Thymus (tissue), 14 donors: Measurements from ENCODE around the gene HMX1. TPM values are rescaled to one million over a fixed set of nuclear protein-coding genes. Genes with fewer than 3 reads are reported as not detected.
A peak's percentile ranks its signal among the peaks of the same experiment; 100 is the strongest.

Source experiments
- DNase-seq, 9 donors: peaks; one replicate each; pipeline ENCODE4 v3.0.0-alpha.2; 2013; ENCODE audit warnings: low spot score in 9 of 9, low read depth in 6 of 9, missing footprints in 1 of 9
- H3K27ac ChIP-seq, 2 donors: one replicate each; pipeline ENCODE4 v1.5.1; 2013; ENCODE audit warnings: control low read depth in 1 of 2, low read depth in 1 of 2, low read length in 1 of 2, mild to moderate bottlenecking in 1 of 2, moderate library complexity in 1 of 2
- H3K27me3 ChIP-seq, 2 donors: one replicate each; pipeline ENCODE4 v1.5.1; 2013; ENCODE audit warnings: low read length in 1 of 2; ENCODE audit not compliant: control insufficient read depth in 2 of 2, insufficient read depth in 1 of 2
- H3K36me3 ChIP-seq, 2 donors: one replicate each; pipeline ENCODE4 v1.5.1; 2013; ENCODE audit warnings: low read length in 1 of 2, mild to moderate bottlenecking in 1 of 2, moderate library complexity in 1 of 2; ENCODE audit not compliant: control insufficient read depth in 2 of 2, insufficient read depth in 2 of 2
- H3K4me1 ChIP-seq, 2 donors: one replicate each; pipeline ENCODE4 v1.5.1; 2013; ENCODE audit warnings: low read length in 2 of 2; ENCODE audit not compliant: control insufficient read depth in 2 of 2, insufficient read depth in 2 of 2
- H3K4me3 ChIP-seq, 2 donors: one replicate each; pipeline ENCODE4 v1.5.1; 2013; ENCODE audit warnings: low read length in 2 of 2, control low read depth in 1 of 2, mild to moderate bottlenecking in 1 of 2
- H3K9me3 ChIP-seq, 2 donors: one replicate each; pipeline ENCODE4 v1.5.1; 2013; ENCODE audit warnings: low read length in 1 of 2, mild to moderate bottlenecking in 1 of 2; ENCODE audit not compliant: control insufficient read depth in 2 of 2, insufficient read depth in 1 of 2
- WGBS: extraction: QIAGEN DNeasy Blood & Tissue Kit; methylation state at CpG from one replicate; pipeline ENCODE4 v1.1.7; 2013; 5-methylcytosine and 5-hydroxymethylcytosine counted together
- long read RNA-seq, 10 donors: transcript quantifications; one replicate each; lab custom pipeline, GENCODE V29; 2026
- polyA plus RNA-seq: library from polyadenylated mRNA; stranded (reverse); fragments of 200-250 nt; gene quantifications from one replicate; pipeline ENCODE4 v1.2.3, GENCODE V29; 2013
- total RNA-seq: library from RNA; stranded (reverse); fragments of 120-200 nt; gene quantifications from one replicate; pipeline ENCODE4 v1.2.4, GENCODE V29; 2013
- donor health status: healthy.

HMX1 gene
- total RNA-seq (not detected), polyA plus RNA-seq (0.05 TPM)
- long read RNA-seq, donor 1: 0 reads
- long read RNA-seq, donor 2: 0 reads
- long read RNA-seq, donor 3: 0 reads
- long read RNA-seq, donor 4: 0 reads
- long read RNA-seq, donor 5: 0 reads
- long read RNA-seq, donor 6: 0 reads
- long read RNA-seq, donor 7: 0 reads
- long read RNA-seq, donor 8: 0 reads
- long read RNA-seq, donor 9: 0 reads
- long read RNA-seq, donor 10: 0 reads

DNA sequence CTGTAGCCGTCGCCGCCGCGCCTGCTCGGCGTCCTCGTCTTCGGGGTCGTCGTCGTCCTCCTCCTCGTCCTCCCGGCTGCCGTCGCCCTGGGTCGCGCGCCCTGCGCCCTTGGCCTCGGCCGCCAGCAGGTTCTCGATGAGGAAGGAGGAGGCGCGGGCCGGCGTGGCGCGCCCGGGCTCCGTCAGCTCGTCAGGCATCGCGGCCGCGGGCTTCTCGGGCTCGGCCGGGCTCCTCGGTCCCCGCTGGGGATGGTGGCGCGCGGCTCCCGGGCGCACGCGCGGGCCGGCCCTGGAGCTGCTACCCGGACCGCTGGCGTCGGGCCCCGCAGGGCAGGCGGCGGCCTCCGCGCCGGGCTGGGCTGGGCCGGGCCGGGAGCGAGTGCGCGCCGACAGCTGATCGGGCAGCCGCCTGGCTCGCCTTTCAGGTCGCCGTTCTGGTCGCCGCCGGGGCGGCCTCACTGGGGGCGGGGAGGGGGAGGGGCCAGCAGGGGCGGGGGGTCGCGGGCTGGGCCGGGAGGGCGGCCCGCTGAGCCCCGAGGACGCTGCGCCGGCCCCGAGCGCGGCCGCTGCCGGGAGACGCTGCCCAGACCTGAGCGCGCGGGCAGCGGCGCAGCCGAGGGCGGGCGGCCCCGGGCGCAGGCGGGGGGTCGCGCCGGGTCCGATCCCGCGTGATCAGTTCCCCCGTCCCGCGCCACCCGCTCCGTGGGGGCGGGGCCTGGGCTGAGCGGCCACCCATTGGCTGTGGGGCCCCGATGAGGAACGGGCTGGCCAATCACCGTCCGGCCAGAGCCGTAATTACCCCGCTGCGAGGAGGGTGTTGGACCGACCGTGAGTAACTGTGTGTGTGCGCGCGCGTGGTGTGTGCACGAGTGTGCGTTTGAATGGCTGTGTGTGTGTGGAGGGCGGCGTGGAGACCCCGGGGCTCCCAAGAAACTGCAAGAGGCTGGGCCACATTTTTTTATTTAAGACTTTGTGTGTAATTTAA is at the start of gene HMX1:
TSS of gene HMX1 (minus strand) at position 423 of the 985 bp plus-strand sequence. CDS start at position 198, 225 bp downstream.
- WGBS: 2% methylated on average over 134 of the region's 134 CpGs
- no peaks in the 10 kb centered on the region for H3K4me1 ChIP-seq
- peaks cover 89 to 91% of the 10 kb centered on the region in 2 donors for H3K27me3 ChIP-seq
- H3K9me3 ChIP-seq: peaks cover 0 to 1% of the 10 kb centered on the region in 2 donors
- no peak within 1 kb of the TSS for H3K27ac ChIP-seq
- H3K4me3 ChIP-seq: no peak within 1 kb of the TSS
- no peaks in the 10 kb centered on the region for H3K36me3 ChIP-seq
- DNase-seq: no peak

DNA sequence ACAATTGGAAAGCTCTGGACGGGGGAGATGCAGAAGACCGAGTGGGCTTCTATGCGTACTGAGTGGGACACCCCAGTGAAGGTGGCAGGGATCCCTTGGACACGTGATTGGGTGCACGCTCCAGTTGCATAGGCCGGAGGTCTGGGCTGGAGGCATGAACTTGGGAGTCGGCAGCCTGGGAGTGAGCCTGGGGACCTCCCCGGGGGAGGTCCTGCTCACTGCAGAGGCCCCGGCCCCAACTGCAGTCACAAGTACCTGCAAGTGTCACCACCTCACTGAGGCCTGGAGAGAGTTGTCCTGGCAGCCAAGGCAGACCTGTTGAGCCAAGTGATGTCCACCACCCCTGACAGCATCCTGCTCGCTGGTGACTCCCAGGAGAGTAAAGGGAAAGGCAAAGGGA is 49.3 kb upstream of the HMX1 start:
- WGBS: 80% methylated on average over 10 of the region's 10 CpGs
- DNase-seq: no peak

DNA sequence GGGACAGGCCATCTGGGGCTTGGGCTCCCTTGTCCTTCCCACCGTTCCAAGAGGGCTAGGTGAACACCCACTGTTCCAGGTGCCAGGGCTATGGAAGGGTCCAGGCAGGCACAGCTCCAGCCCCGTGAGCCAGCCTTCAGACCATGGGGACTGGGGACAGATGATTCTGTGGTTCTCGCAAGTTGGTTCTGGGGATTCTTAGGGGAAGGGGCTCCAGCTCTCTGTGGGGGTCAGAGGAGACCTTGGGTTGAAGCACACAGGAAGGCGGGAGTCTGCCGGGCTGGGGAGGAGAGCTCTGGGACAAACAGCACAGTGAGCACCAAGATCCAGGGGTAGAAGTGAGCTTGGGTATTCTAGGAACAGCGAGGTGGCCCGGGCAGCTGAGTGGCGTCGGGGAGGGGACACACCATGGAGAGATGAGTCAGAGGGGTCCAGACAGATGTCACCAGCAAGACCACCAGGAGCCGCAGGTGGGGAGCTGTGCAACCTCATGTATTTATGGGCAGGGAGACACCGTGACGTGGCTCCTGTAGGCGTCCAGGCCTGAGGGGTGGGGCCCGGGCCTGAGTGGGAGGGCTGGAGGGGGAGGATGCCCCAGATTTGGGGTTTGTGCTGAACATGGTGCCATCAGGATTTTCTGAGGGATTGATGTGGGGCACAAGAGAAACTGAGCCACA is 48.8 kb upstream of the HMX1 start:
- Histone ChIP-seq H3K9me3 (no peaks in the 10 kb centered on the region), H3K27me3 (no peaks in the 10 kb centered on the region), H3K27ac (no peak overlapping the region), H3K4me3 (no peak overlapping the region), H3K36me3 (no peaks in the 10 kb centered on the region), H3K4me1 (no peaks in the 10 kb centered on the region)
- 86% methylated on average over 14 of the region's 14 CpGs for WGBS
- no peak for DNase-seq

More for the DNA sequence above, 49.3 kb upstream of the HMX1 start:
- Histone ChIP-seq H3K9me3 (no peaks in the 10 kb centered on the region), H3K36me3 (no peaks in the 10 kb centered on the region), H3K4me3 (no peak overlapping the region), H3K4me1 (no peaks in the 10 kb centered on the region), H3K27me3 (no peaks in the 10 kb centered on the region), H3K27ac (no peak overlapping the region)

DNA sequence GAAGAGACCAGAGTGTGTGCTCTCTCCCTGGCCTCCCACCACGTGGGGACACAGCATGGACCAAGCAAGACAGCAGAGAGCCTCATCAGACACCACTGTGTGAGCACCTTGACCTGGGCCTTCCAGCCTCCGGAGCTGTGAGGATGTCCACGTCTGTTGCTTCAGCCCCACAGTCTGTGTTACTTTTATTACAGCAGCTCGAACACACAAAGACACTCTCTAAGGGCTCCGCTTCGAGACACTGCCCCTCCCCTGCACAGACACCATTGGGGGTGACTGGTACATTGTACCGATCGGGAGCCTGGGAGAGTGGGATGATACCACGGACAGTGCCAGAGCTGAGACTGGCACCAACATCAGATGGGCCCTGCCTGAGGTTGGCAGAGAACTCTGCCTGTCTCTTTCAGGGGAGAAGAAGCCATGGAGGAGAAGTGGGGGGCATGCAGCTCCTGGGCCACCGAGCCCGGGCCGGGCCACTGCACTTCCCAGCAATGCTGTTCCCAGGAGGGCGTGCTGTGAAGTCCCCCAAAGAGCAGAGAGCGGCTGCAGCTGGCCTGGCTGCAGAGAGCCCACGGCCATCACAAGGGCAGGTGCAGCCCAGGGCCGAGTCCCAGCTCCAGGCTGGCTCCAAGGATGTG is 48.1 kb upstream of the HMX1 start:
- H3K27me3 ChIP-seq: no peaks in the 10 kb centered on the region
- H3K27ac ChIP-seq: no peak overlapping the region
- H3K4me1 ChIP-seq: no peaks in the 10 kb centered on the region
- H3K36me3 ChIP-seq: no peaks in the 10 kb centered on the region
- H3K4me3 ChIP-seq: no peak overlapping the region
- WGBS: 81% methylated on average over 16 of the region's 16 CpGs
- DNase-seq: no peak
- no peaks in the 10 kb centered on the region for H3K9me3 ChIP-seq

DNA sequence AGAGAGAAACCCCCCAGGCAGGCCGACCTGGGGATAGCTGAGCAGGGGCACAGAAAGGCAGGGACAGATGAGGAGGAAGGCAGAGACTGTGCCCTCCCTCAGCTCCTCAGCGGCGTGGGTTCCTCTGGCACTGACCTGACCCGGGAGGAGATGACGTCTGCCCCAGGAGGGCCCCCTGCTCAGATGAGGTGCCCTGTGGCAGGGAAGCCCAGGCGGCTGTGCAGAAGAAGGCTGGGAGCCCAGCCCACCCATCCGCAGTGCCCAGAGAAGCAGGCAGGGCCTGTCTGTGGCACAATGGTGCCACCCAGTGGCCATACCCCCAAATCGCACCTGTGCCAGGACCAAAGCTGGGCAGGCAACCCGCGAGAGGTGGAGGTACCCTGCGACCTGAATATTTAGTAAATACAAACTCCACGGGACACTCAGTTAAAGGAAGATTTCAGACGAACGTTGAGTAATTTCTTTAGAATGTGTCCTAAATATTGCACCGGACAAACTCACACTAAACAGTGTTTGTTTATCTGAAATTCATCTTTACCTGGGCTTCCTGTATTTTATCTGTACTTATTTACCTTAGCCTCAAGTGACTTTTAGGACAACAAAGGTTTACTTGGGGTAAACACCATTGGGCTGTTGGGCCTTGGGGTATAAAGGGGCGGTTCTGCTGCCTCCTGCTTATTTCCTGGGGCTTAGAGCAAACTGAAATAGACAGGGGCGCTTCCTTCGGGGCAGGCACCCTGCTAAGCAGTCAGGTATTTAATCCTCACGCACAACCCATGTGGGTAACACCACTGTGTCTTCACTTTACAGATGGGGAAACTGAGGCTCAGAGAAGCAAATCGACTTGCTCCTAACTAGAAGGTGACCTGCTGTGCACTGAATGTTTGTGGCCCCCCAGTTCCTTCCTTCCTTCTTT is 46.5 kb upstream of the HMX1 start:
- Histone ChIP-seq H3K36me3 (no peaks in the 10 kb centered on the region), H3K27ac (no peak overlapping the region), H3K4me3 (no peak overlapping the region), H3K4me1 (no peaks in the 10 kb centered on the region), H3K27me3 (no peaks in the 10 kb centered on the region), H3K9me3 (no peaks in the 10 kb centered on the region)
- peak in 8 of 9 donors; percentile 10 to 65 (median 36) for DNase-seq
- WGBS: 16% methylated on average over 20 of the region's 20 CpGs

DNA sequence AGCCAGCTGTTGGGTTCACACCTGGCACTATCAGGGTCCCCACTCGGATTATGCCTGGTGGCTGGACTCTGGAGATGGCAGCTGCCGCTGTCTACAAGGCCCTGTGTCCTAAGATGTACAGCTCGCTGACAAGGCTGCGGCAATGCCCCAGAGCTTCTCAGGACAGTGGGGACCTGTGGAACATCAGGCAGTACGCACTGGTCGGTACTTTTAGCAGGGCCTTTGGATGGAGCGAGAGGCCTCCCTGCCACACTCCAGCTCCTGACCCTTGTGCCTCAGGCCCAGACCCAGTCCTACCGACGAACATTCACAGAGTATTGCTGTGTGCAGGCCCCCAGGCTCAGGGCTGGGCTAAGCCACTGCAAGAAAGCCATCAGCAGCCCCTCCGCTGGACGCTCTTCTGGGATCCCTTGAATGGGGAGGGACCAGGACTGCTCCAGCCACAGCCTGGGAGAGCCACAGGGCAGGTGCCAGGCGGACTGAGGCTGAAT is 45.7 kb upstream of the HMX1 start:
- Histone ChIP-seq H3K27ac (no peak overlapping the region), H3K36me3 (no peaks in the 10 kb centered on the region), H3K4me1 (no peaks in the 10 kb centered on the region), H3K9me3 (no peaks in the 10 kb centered on the region), H3K27me3 (no peaks in the 10 kb centered on the region), H3K4me3 (no peak overlapping the region)
- no peak for DNase-seq
- WGBS: 93% methylated on average over 12 of the region's 12 CpGs

DNA sequence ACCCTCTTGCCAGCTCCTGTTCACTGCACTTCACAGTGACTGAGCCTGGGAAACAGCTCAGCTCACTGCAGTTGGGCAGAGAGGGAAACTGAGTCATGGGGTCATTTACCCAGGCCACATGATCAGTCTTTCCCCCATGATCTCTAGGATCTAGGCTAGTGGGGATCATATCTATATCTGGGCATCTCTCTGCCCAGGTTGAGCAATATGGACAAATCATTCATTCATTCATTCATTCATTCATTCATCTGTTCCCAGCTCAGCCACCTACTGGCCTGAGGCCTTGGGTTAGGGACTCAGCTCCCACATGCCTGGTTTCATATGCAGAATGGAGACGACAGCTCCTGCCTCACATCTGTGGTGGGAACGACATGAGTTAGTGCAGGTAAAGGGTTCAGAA is 45.3 kb upstream of the HMX1 start:
- H3K4me3 ChIP-seq: no peak overlapping the region
- no peaks in the 10 kb centered on the region for H3K9me3 ChIP-seq
- H3K27me3 ChIP-seq: no peaks in the 10 kb centered on the region
- H3K36me3 ChIP-seq: no peaks in the 10 kb centered on the region
- WGBS: 92% methylated on average over 2 of the region's 2 CpGs
- H3K4me1 ChIP-seq: no peaks in the 10 kb centered on the region
- H3K27ac ChIP-seq: no peak overlapping the region
- DNase-seq: no peak

DNA sequence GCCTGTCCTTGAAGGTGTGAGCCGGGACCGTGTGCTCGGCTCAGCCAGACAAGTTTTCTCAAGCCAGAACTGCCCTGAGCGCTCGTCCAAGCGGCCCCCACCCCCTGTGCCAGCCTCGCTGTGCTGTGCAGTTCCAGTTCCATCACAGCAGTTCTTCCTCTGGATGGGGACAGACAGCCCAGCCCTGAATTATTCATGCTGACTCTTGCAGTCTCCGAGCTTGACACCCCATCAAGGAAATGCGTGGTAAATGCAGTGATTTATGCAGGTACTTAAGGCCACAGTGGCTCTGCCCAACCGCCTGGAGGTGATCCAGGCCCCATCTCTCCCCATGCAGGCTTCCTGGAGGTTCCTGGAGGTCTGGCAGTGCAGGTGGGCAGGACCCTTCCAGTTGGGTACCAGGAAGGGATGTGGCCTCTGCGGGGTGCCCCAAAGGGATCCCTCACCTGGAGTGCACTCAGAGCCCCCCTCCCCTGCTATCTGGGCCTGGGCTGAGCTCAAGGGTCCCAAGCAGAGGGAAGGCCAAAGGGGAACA is 44.8 kb upstream of the HMX1 start:
- 47% methylated on average over 11 of the region's 11 CpGs for WGBS
- H3K27ac ChIP-seq: no peak overlapping the region
- H3K9me3 ChIP-seq: no peaks in the 10 kb centered on the region
- DNase-seq: no peak
- H3K27me3 ChIP-seq: no peaks in the 10 kb centered on the region
- no peaks in the 10 kb centered on the region for H3K36me3 ChIP-seq
- H3K4me3 ChIP-seq: no peak overlapping the region
- H3K4me1 ChIP-seq: no peaks in the 10 kb centered on the region
